ENCODE measurements around the gene MAML2.

Gene MAML2

GRCh38 chr11:95993438-95994298, 349.3 kb downstream of the MAML2 start:
- no peak for TF ChIP-seq CTCF (IDR thresholded peaks at IDR 0.05)
- H3K27ac ChIP-seq: peak overlapping the region in 1 of 2 donors; percentile 36
- no peak for DNase-seq (ENCODE audit: low spot score)
- H3K4me3 ChIP-seq: no peak overlapping the region

GRCh38 chr11:95991545-95991944, 351.4 kb downstream of the MAML2 start:
- no peak for TF ChIP-seq CTCF (IDR thresholded peaks at IDR 0.05)
- H3K4me3 ChIP-seq: no peak overlapping the region
- no peak for DNase-seq (ENCODE audit: low spot score)
- H3K27ac ChIP-seq: peak overlapping the region in 1 of 2 donors; percentile 42

- TF ChIP-seq CTCF (IDR thresholded peaks at IDR 0.05): no peak
- DNase-seq (ENCODE audit: low spot score): no peak
- Histone ChIP-seq H3K4me3 (no peak overlapping the region), H3K27ac (peak overlapping the region in 1 of 2 donors; percentile 42)
These were observed 351.9 kb downstream of the MAML2 start for GRCh38 chr11:95991101-95991500.

GRCh38 chr11:95989780-95990179, 353.2 kb downstream of the MAML2 start:
- Histone ChIP-seq H3K27ac (no peak overlapping the region), H3K4me3 (no peak overlapping the region)
- DNase-seq (ENCODE audit: low spot score): no peak
- no peak for TF ChIP-seq CTCF (IDR thresholded peaks at IDR 0.05)

- no peak for TF ChIP-seq CTCF (IDR thresholded peaks at IDR 0.05)
- Histone ChIP-seq H3K4me3 (no peak overlapping the region), H3K27ac (no peak overlapping the region)
- no peak for DNase-seq (ENCODE audit: low spot score)
These were observed 353.9 kb downstream of the MAML2 start for GRCh38 chr11:95989076-95989605.

- no peak overlapping the region for H3K4me3 ChIP-seq
- H3K27ac ChIP-seq: no peak overlapping the region
- DNase-seq (ENCODE audit: low spot score): no peak
- no peak for TF ChIP-seq CTCF (IDR thresholded peaks at IDR 0.05)
These were observed 357.7 kb downstream of the MAML2 start for GRCh38 chr11:95985174-95985808.

Data from coronary artery (tissue), 2 donors.